A172 (cell line): ENCODE measurements around the gene GNAT2. TPM values are rescaled to one million over a fixed set of nuclear protein-coding genes. Genes with fewer than 3 reads are reported as not detected.

Experiments
- DNase-seq: peaks from one replicate; pipeline ENCODE4 v3.0.0-alpha.2; 2015; ENCODE audit warnings: low spot score
- total RNA-seq: library from RNA; depleted of rRNA; stranded (reverse); fragments of >200 nt; shearing (Covaris generic); gene quantifications from 2 replicates; pipeline ENCODE4 v1.2.3, GENCODE V29; 2014

GNAT2 gene
- total RNA-seq, 1 experiment from 2014 or later = not detected

GRCh38 chr1:109642626-109643025, 23.2 kb upstream of the GNAT2 start:
- no peak for DNase-seq

- no peak for DNase-seq
Measured at GRCh38 chr1:109641861-109642260, 22.4 kb upstream of the GNAT2 start.

- no peak for DNase-seq
Measured at GRCh38 chr1:109641078-109641740, 21.8 kb upstream of the GNAT2 start.

- DNase-seq = peak; percentile 37
Measured at GRCh38 chr1:109640285-109640865, 21.0 kb upstream of the GNAT2 start.

GRCh38 chr1:109639841-109640184, 20.4 kb upstream of the GNAT2 start:
- DNase-seq = no peak

- no peak for DNase-seq
Measured at GRCh38 chr1:109639063-109639840, 19.8 kb upstream of the GNAT2 start.

GRCh38 chr1:109637446-109637845, 18.0 kb upstream of the GNAT2 start:
- DNase-seq = no peak

- peak; percentile 55 for DNase-seq
Measured at GRCh38 chr1:109636201-109636952, 17.0 kb upstream of the GNAT2 start.

GRCh38 chr1:109635862-109636200, 16.4 kb upstream of the GNAT2 start:
- no peak for DNase-seq

- no peak for DNase-seq
Measured at GRCh38 chr1:109634771-109635750, 15.6 kb upstream of the GNAT2 start.

- no peak for DNase-seq
Measured at GRCh38 chr1:109634292-109634691, 14.9 kb upstream of the GNAT2 start.

GRCh38 chr1:109632671-109633346, 13.4 kb upstream of the GNAT2 start:
- no peak for DNase-seq

GRCh38 chr1:109631513-109632505, 12.4 kb upstream of the GNAT2 start:
- no peak for DNase-seq

GRCh38 chr1:109630898-109631512, 11.6 kb upstream of the GNAT2 start:
- no peak for DNase-seq

- no peak for DNase-seq
Measured at GRCh38 chr1:109630081-109630897, 10.9 kb upstream of the GNAT2 start.

GRCh38 chr1:109629372-109630030, 10.1 kb upstream of the GNAT2 start:
- no peak for DNase-seq

GRCh38 chr1:109628540-109629321, 9.3 kb upstream of the GNAT2 start:
- DNase-seq = peak; percentile 73
